K562 (cell line): ENCODE data around the gene MARK2. TPM values are rescaled to one million over a fixed set of nuclear protein-coding genes. Genes with fewer than 3 reads are reported as not detected.

Source experiments
- ATAC-seq: fragments of 200-7000 bp; cut with Tn5 transposase; 3 replicates; pipeline ENCODE4 v1.9.1; 2020; ENCODE audit warnings: moderate library complexity
- BruUV-seq: library from RNA; stranded (reverse); fragments of 400-500 nt; replicated peaks from 2 replicates; lab custom pipeline; 2021; lab: Mats Ljungman, UMichigan
- CTCF ChIA-PET: fragments of 300-600 bp; formaldehyde crosslinking; extraction: SDS; loops from one replicate; lab custom pipeline; 2021; ENCODE audit warnings: low intra/inter-chr PET ratio; lab: Yijun Ruan, JAX
- POLR2A ChIA-PET: fragments of 300-600, 350-650 bp; sonication (Branson Sonifier 250); formaldehyde crosslinking; extraction: SDS; loops from one replicate; lab custom pipeline; 2021; ENCODE audit warnings: antibody characterized with exemption, inconsistent platforms; lab: Yijun Ruan, JAX
- DNase-seq, 4 experiments: peaks; one replicate each; pipeline versions ENCODE4 v3.0.0 to v3.0.0-alpha.2; 2011 to 2018; ENCODE audit warnings: low spot score in 3 of 4, mixed read lengths in 3 of 4; ENCODE audit errors: extremely low read depth in 1 of 4
- FAIRE-seq: peaks from 2 replicates; lab custom pipeline; 2011; peaks lifted over from hg19 to GRCh38; lab: Jason Lieb, UNC
- H2AFZ ChIP-seq: 2 replicates; pipeline ENCODE4 v1.6.0; 2011; ENCODE audit warnings: low read depth, low read length, control low read depth, inconsistent platforms
- H3K27ac ChIP-seq: fragments of 200-600 bp; 3 replicates; pipeline ENCODE4 v1.8.0; 2011; ENCODE audit warnings: low read depth, mild to moderate bottlenecking, control low read depth, inconsistent platforms, low read length, moderate library complexity, mixed read lengths; ENCODE audit errors: extremely low read depth
- H3K27me3 ChIP-seq, 2 experiments: fragments of 300-600 bp in 1 of 2; 2 replicates in 1 of 2; 3 replicates in 1 of 2; pipeline versions ENCODE4 v1.6.0 to v1.8.0; 2011; ENCODE audit warnings: inconsistent platforms in 2 of 2, low read length in 2 of 2, mild to moderate bottlenecking in 1 of 2, mixed read lengths in 1 of 2, moderate library complexity in 1 of 2; ENCODE audit not compliant: control insufficient read depth in 2 of 2, insufficient read depth in 2 of 2
- H3K36me3 ChIP-seq: fragments of 300-600 bp; 3 replicates; pipeline ENCODE4 v1.8.0; 2011; ENCODE audit warnings: mild to moderate bottlenecking, low read length, inconsistent platforms; ENCODE audit not compliant: control insufficient read depth, insufficient read depth
- H3K4me1 ChIP-seq, 2 experiments: fragments of 200-600 bp in 1 of 2; replicated peaks in 1 of 2; 2 replicates in 1 of 2; 3 replicates in 1 of 2; pipeline versions ENCODE4 v1.5.1 to v1.8.0; 2011; ENCODE audit warnings: inconsistent platforms in 2 of 2, low read length in 2 of 2, mild to moderate bottlenecking in 1 of 2, mixed read lengths in 1 of 2, moderate library complexity in 1 of 2; ENCODE audit not compliant: control insufficient read depth in 2 of 2, insufficient read depth in 2 of 2
- H3K4me2 ChIP-seq: 2 replicates; pipeline ENCODE4 v1.6.1; 2011; ENCODE audit warnings: low read length, control low read depth, inconsistent platforms, mixed read lengths; ENCODE audit not compliant: insufficient read depth
- H3K4me3 ChIP-seq: fragments of 200-600 bp; sonication (generic), shearing (Covaris generic); 2 replicates; pipeline ENCODE4 v1.5.1; 2016; ENCODE audit warnings: control low read depth, inconsistent platforms
- H3K79me2 ChIP-seq: fragments of 200-600 bp; 3 replicates; pipeline ENCODE4 v1.8.0; 2011; ENCODE audit warnings: low read length, inconsistent platforms; ENCODE audit not compliant: control insufficient read depth, insufficient read depth
- H3K9ac ChIP-seq, 2 experiments: 2 replicates each; pipeline versions ENCODE4 v1.6.0 to v1.6.1; 2011; ENCODE audit warnings: low read depth in 2 of 2, low read length in 2 of 2, control low read depth in 1 of 2, inconsistent platforms in 1 of 2, mild to moderate bottlenecking in 1 of 2, mixed read lengths in 1 of 2; ENCODE audit not compliant: insufficient read depth in 1 of 2
- H3K9me1 ChIP-seq: one replicate; pipeline ENCODE4 v1.6.0; 2011; ENCODE audit warnings: inconsistent platforms, mild to moderate bottlenecking, low read length, moderate library complexity; ENCODE audit not compliant: control insufficient read depth, insufficient read depth
- H3K9me3 ChIP-seq: replicated peaks from 2 replicates; pipeline ENCODE4 v1.5.1; 2011; ENCODE audit warnings: low read depth, low read length, inconsistent platforms; ENCODE audit not compliant: control insufficient read depth, insufficient read depth
- H4K20me1 ChIP-seq: replicated peaks from 2 replicates; pipeline ENCODE4 v1.6.1; 2011; ENCODE audit warnings: low read length, inconsistent platforms, mixed read lengths; ENCODE audit not compliant: control insufficient read depth, insufficient read depth
- CHD1 ChIP-seq: fragments of 200-600 bp; sonication (generic); IDR thresholded peaks from one replicate; pipeline ENCODE4 v1.6.1; 2012; ENCODE audit warnings: mild to moderate bottlenecking, moderate library complexity, low read length, inconsistent platforms
- CHD4 ChIP-seq: fragments of 200-600 bp; sonication (generic); IDR thresholded peaks from 3 replicates; pipeline ENCODE4 v1.6.1; 2012; ENCODE audit warnings: low read depth, mild to moderate bottlenecking, mixed read lengths, low read length, inconsistent platforms; ENCODE audit not compliant: insufficient read depth, insufficient replicate concordance, poor library complexity, severe bottlenecking
- ETV6 ChIP-seq, 3 experiments: fragments of 150-350 bp in 1 of 3; sonication (generic) in 1 of 3; formaldehyde crosslinking in 1 of 3; IDR thresholded peaks; 2 replicates each; pipeline versions ENCODE4 v1.6.1 to v1.8.0; 2014 to 2022; ENCODE audit warnings: borderline replicate concordance in 2 of 3, low read depth in 2 of 3, antibody characterized with exemption in 1 of 3, low read length in 1 of 3, mild to moderate bottlenecking in 1 of 3, missing genetic modification reagents in 1 of 3
- KAT7 ChIP-seq: sonication (generic); formaldehyde crosslinking; IDR thresholded peaks from 2 replicates; pipeline ENCODE4 v1.8.0; 2022; ENCODE audit warnings: missing genetic modification reagents, mild to moderate bottlenecking, borderline replicate concordance
- KDM1A ChIP-seq, 2 experiments: fragments of 450-650 bp; IDR thresholded peaks; 2 replicates each; pipeline ENCODE4 v1.6.1; 2016; ENCODE audit warnings: mild to moderate bottlenecking in 2 of 2
- NKRF ChIP-seq: fragments of 450-650 bp; IDR thresholded peaks from 2 replicates; pipeline ENCODE4 v1.6.1; 2016; ENCODE audit warnings: borderline replicate concordance
- PRMT5 ChIP-seq: sonication (generic); formaldehyde crosslinking; IDR thresholded peaks from 2 replicates; pipeline ENCODE4 v1.5.0; 2020; ENCODE audit warnings: missing genetic modification reagents
- SAFB2 ChIP-seq: fragments of 200-400 bp; formaldehyde crosslinking; IDR thresholded peaks from 2 replicates; pipeline ENCODE4 v1.6.1; 2018; ENCODE audit warnings: borderline replicate concordance, low read length, low read depth, moderate library complexity; ENCODE audit not compliant: severe bottlenecking
- SIN3A ChIP-seq, 2 experiments: fragments of 150-350 bp in 1 of 2; IDR thresholded peaks; 2 replicates each; pipeline ENCODE4 v1.6.1; 2011 to 2016; ENCODE audit warnings: borderline replicate concordance in 2 of 2, low read depth in 2 of 2, low read length in 2 of 2, mild to moderate bottlenecking in 2 of 2, moderate library complexity in 2 of 2; ENCODE audit not compliant: control insufficient read depth in 1 of 2
- ZNF184 ChIP-seq: sonication (generic); formaldehyde crosslinking; IDR thresholded peaks from 2 replicates; pipeline ENCODE4 v1.5.0; 2020; ENCODE audit warnings: missing genetic modification reagents
- ZNF212 ChIP-seq: fragments of 450-650 bp; formaldehyde crosslinking; IDR thresholded peaks from 2 replicates; pipeline ENCODE4 v1.4.0; 2020; ENCODE audit warnings: mild to moderate bottlenecking
- ZNF696 ChIP-seq: fragments of 250-450 bp; sonication (Bioruptor Pico); conservative IDR thresholded peaks from 2 replicates; pipeline ENCODE4 v1.4.0; 2020; ENCODE audit warnings: mild to moderate bottlenecking, moderate library complexity
- WGBS: fragments of 100-300 bp; shearing (Covaris generic); methylation state at CpG from one replicate; pipeline ENCODE4 v1.1.6; 2016; ENCODE audit warnings: low coverage, mixed read lengths; ENCODE audit not compliant: insufficient coverage; ENCODE audit errors: missing lambda C conversion rate; 5-methylcytosine and 5-hydroxymethylcytosine counted together
- in situ Hi-C: fragments of 300-500 bp; cut with MboI; formaldehyde crosslinking; loops from 4 replicates; pipeline ENCODE4 v1.15.0; 2018; ENCODE audit warnings: inconsistent platforms, mixed read lengths
- intact Hi-C: fragments of 100-400 bp; cut with micrococcal nuclease; formaldehyde crosslinking; loops from 2 replicates; pipeline ENCODE4 v1.14.2; 2022
- polyA plus RNA-seq, 8 experiments: library from polyadenylated mRNA; depleted of rRNA in 4 of 8; stranded (reverse) in 5 of 8; unstranded in 3 of 8; fragments of >200 nt; fragmentation: Nextera tagmentation in 2 of 8; fragmentation: Illumina TruSeq in 1 of 8; extraction: Ambion mirVana in 2 of 8; extraction: Trizol in 1 of 8; gene quantifications; 2 replicates each; pipeline versions ENCODE4 v1.2.1 to v1.2.3, GENCODE V29; 2011 to 2014; ENCODE audit warnings: inconsistent platforms in 1 of 8, missing spikeins in 1 of 8
- total RNA-seq, 7 experiments: library from RNA; depleted of rRNA in 6 of 7; stranded (reverse); fragments of >200 nt in 6 of 7; fragmentation: Illumina TruSeq in 2 of 7; extraction: Trizol in 2 of 7; gene quantifications; 2 replicates each; pipeline versions ENCODE4 v1.2.1 to v1.2.3, GENCODE V29; 2011 to 2021; ENCODE audit warnings: low replicate concordance in 1 of 7
- TF ChIP-seq, protein P1 (sequence below): sonication (generic); formaldehyde crosslinking; IDR thresholded peaks from 2 replicates; pipeline ENCODE4 v1.9.0; 2022; ENCODE audit warnings: mild to moderate bottlenecking, missing genetic modification reagents

Gene MARK2
- total and polyA plus RNA-seq, 9 of the 15 experiments (the other 6 are each of a cell fraction or from before 2014, with no cell fraction given), result 0.32 to 43.5 (median 15.1) TPM

DNA sequence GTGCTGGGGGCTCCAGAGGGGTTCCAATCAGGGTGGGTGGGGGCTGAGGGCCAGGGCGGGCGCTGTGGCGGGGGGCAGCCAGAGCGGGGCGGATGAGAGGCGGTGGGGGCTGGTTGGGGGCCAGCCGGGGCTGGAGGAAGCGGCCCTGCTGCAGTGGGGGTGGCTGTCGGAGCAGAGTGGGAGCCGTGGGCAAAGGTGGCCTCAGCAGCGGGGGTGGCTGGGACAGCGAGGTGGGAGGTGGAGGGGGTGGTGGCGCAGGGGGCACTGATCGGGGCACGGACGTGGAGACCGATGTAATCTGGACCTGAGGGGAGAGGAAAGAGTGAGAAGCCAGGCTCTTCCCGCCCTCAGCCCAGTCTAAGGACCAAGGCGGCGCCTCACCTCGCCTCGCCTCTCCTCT lies 73.0 kb downstream of the MARK2 start:
- H3K27ac ChIP-seq, result no peak overlapping the region
- ChIA-PET CTCF (no interaction called here), POLR2A (no interaction called here)
- no peak overlapping the region for H3K9ac ChIP-seq
- no peaks in the 10 kb centered on the region for H4K20me1 ChIP-seq
- ATAC-seq (no peak), FAIRE-seq (no peak), DNase-seq (no peak)
- BruUV-seq, result no TSS peak
- H3K27me3 ChIP-seq, result no peaks in the 10 kb centered on the region
- H3K4me2 ChIP-seq, result no peak overlapping the region
- TF ChIP-seq ZNF696 (no peak), ZNF212 (CRISPR knock-in tag) (no peak), SIN3A (IDR thresholded peaks at IDR 0.05; ENCODE audit: borderline replicate concordance in 2 of 2, control insufficient read depth in 1 of 2, low read depth in 2 of 2, low read length in 2 of 2) (no peak), KDM1A (IDR thresholded peaks at IDR 0.05) (no peak), KAT7 (no peak), CHD1 (no peak), ETV6 (IDR thresholded peaks at IDR 0.05; ENCODE audit: borderline replicate concordance in 1 of 2, low read depth in 2 of 2, low read length in 1 of 2) (no peak), ETV6 (CRISPR knock-in tag; IDR thresholded peaks at IDR 0.05; ENCODE audit: borderline replicate concordance) (no peak), SAFB2 (no peak), CHD4 (no peak), ZNF184 (CRISPR knock-in tag) (no peak), PRMT5 (CRISPR knock-in tag) (no peak), NKRF (no peak)
- TF ChIP-seq, protein P1, sequence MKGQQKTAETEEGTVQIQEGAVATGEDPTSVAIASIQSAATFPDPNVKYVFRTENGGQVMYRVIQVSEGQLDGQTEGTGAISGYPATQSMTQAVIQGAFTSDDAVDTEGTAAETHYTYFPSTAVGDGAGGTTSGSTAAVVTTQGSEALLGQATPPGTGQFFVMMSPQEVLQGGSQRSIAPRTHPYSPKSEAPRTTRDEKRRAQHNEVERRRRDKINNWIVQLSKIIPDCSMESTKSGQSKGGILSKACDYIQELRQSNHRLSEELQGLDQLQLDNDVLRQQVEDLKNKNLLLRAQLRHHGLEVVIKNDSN, result no peak
- intact Hi-C loops, result no loop called here
- peaks cover 6 to 58% of the 10 kb centered on the region in 2 experiments; a peak in 3 of 5 replicates for H3K4me1 ChIP-seq
- H2AFZ ChIP-seq, result no peak overlapping the region
- no peaks in the 10 kb centered on the region for H3K9me1 ChIP-seq
- no peak overlapping the region for H3K4me3 ChIP-seq
- no CpG with 5 or more reads among the region's 22 CpGs for WGBS
- in situ Hi-C loops, result no loop called here
- peaks cover 34% of the 10 kb centered on the region; the same call in 2 of the 3 replicates for H3K36me3 ChIP-seq
- H3K79me2 ChIP-seq, result no peaks in the 10 kb centered on the region
- H3K9me3 ChIP-seq, result no peaks in the 10 kb centered on the region
